NCI-H2107 (cell line): ENCODE results near the gene LMOD1.
"Not testable (repeated sequence)": the region's sequence is repeated elsewhere in the genome, so short reads cannot be mapped to it uniquely, and the experiment has no call there.

Experiments
- DNase-seq: peaks from one replicate; lab custom pipeline; 2025; lab: John Stamatoyannopoulos, UW

LMOD1 gene

GRCh38 chr1:201859424-201859823, 86.9 kb downstream of the LMOD1 start:
- DNase-seq, result no peak

GRCh38 chr1:201856722-201857121, 89.6 kb downstream of the LMOD1 start:
- not testable (repeated sequence) for DNase-seq

- DNase-seq, result no peak
Observed at GRCh38 chr1:201851949-201852348, 94.4 kb downstream of the LMOD1 start.

- DNase-seq, result no peak
Observed at GRCh38 chr1:201850053-201850397, 96.3 kb downstream of the LMOD1 start.

GRCh38 chr1:201849372-201850052, 96.8 kb downstream of the LMOD1 start:
- DNase-seq, result no peak

DNA sequence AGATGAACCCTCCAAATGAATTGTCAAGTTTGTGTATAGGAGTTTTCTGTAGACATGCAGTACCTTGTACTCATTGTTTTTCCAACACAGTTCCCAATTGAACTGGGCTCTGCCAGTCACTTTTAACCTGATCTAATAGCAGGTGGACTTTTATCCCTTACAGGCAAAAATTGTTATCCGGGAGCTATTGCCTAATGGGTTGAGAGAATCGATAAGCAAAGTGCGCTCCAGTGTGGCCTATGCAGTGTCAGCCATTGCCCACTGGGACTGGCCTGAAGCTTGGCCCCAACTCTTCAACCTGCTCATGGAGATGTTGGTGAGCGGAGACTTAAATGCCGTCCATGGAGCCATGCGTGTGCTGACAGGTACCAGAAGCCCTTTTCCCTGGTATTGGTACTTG, 98.1 kb downstream of the LMOD1 start:
- no peak for DNase-seq

DNA sequence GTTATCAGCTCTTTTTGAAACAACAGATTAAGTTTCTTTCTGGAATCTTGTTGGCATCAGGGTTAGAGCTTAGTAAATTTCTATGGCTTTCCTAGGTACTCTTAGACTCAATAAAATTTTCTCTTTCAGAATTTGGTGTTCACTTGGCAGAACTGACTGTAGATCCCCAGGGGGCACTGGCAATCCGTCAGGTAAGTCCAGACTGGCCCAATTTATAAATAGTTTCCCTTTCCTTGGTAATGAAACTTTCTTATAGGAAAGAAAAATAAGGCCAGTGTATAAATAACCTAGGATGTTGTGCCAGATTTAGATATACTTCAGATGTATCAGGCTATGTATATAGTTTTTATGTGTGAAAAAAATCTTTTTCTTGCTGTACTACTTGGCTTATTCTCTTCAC, 99.2 kb downstream of the LMOD1 start:
- no peak for DNase-seq
